Ishikawa (cell line): ENCODE measurements around the gene DGKD.

Source experiments
- CEBPB ChIP-seq: IDR thresholded peaks from 2 replicates; pipeline ENCODE4 v1.6.1; 2012
- CREB1 ChIP-seq: IDR thresholded peaks from 2 replicates; pipeline ENCODE4 v1.6.1; 2012; ENCODE audit warnings: low read depth
- EGR1 ChIP-seq: IDR thresholded peaks from 2 replicates; pipeline ENCODE4 v1.6.1; 2012
- EP300 ChIP-seq: IDR thresholded peaks from 2 replicates; pipeline ENCODE4 v1.6.1; 2012; ENCODE audit warnings: borderline replicate concordance
- FOXM1 ChIP-seq: IDR thresholded peaks from 2 replicates; pipeline ENCODE4 v1.6.1; 2012; ENCODE audit warnings: low read depth, borderline replicate concordance
- MAX ChIP-seq: IDR thresholded peaks from 2 replicates; pipeline ENCODE4 v1.6.1; 2012
- NFIC ChIP-seq: IDR thresholded peaks from 2 replicates; pipeline ENCODE4 v1.6.1; 2012
- RAD21 ChIP-seq: IDR thresholded peaks from 2 replicates; pipeline ENCODE4 v1.6.1; 2012; ENCODE audit warnings: low read depth
- TAF1 ChIP-seq: IDR thresholded peaks from 2 replicates; pipeline ENCODE4 v1.6.1; 2012; ENCODE audit warnings: low read depth, mild to moderate bottlenecking
- TCF12 ChIP-seq: IDR thresholded peaks from 2 replicates; pipeline ENCODE4 v1.6.1; 2012; ENCODE audit warnings: low read depth
- TEAD4 ChIP-seq: IDR thresholded peaks from 2 replicates; pipeline ENCODE4 v1.6.1; 2012
- YY1 ChIP-seq: IDR thresholded peaks from 2 replicates; pipeline ENCODE4 v1.6.1; 2012; ENCODE audit warnings: low read depth
- ZBTB7A ChIP-seq: IDR thresholded peaks from 2 replicates; pipeline ENCODE4 v1.6.1; 2012; ENCODE audit warnings: low read depth
- TF ChIP-seq, protein P1 (sequence below): IDR thresholded peaks from 2 replicates; pipeline ENCODE4 v1.6.1; 2012
- TF ChIP-seq, protein P2 (sequence below): IDR thresholded peaks from 2 replicates; pipeline ENCODE4 v1.6.1; 2012; ENCODE audit warnings: low read depth, mild to moderate bottlenecking

DGKD gene

DNA sequence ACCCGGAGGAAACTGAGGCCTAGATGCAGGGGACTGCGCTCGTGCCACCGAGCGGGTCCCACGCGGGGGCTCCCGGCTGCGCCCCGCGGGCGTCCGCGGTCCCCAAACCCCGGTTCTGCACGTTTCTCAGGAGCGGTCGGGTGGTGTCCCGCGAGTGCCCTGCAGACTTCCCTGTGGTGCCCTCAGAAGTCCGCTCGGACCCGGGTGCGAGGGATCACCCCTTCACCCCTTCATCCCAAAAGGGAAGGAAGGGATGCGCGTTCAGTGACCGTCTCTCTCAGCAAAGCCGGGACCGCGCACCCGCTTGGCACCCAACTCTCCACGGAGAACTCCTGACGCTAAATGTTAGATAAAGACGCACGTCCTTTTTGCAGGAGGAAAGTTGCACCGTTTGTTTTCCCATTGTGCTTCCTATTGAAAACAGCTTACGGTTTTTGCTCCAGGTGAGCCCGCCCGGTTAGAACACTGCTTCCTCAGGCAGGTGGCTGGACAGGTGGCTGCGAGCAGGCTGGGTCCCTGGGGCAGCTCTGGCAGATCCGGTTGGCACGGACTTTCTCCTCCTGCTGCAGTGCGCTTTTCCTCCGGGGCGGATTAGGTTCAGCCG, 779 bp downstream of the DGKD start:
- TF ChIP-seq YY1 = no peak
- TF ChIP-seq ZBTB7A = 0 out of 2 replicates have a peak, but pooled peaks have one; percentile 4
- TF ChIP-seq, protein P1, sequence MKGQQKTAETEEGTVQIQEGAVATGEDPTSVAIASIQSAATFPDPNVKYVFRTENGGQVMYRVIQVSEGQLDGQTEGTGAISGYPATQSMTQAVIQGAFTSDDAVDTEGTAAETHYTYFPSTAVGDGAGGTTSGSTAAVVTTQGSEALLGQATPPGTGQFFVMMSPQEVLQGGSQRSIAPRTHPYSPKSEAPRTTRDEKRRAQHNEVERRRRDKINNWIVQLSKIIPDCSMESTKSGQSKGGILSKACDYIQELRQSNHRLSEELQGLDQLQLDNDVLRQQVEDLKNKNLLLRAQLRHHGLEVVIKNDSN = no peak
- no peak for TF ChIP-seq EGR1

DNA sequence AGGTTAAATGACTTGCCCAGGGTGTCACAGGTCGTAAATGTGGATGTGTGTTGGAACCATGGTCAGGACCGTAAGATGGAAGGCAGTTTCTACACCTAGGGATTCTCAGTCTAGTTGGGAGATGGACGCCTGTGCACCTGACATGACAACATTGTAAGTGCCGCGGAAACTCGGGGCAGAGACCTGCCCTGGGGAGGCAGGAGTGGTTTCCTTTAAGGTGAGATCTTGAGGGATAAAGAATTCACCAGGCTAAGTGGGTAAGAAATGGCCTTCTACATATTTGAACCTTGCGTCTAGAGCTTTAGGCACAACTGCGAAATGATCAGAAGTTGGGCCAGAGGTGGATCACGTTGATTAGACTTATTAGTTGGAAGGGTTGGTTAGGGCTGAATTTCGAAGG, 1.6 kb downstream of the DGKD start:
- TF ChIP-seq MAX (no peak), TCF12 (no peak)

DNA sequence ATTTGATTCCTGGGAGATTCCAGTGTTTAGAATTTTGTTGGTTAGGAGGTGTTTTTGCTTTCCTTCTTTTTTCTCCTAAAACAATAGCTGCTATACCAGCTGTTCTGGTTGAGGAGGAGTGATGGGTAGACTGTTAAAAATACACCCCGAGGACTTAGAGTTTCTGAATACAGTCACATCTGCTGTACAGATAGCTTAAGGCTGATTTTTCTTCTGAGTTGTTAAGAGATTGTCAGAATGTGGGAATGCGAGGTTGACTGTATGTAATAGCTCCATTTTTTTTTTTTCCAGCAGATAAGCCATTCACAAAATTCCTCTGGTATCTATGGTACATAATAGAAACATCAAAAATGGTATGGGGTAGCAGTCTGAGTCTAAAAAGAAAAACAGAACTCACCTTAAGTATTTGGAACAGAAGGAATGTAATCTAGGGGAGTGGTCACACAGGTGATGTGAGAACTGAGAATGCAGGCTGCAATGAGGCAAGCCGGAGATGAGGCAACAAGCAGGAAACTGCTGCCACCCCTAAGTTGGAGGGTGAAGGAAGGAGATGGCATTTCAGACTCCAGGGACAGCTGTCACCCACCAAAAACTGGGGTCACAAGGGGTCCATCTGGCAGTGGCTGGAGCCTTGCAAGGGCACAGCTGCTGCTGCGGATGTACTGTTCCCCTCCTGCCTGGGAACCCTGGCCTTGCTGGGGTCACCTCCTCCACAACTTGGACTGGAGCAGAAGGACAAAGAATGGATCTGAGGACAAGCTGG, 2.4 kb downstream of the DGKD start:
- TF ChIP-seq, protein P2, sequence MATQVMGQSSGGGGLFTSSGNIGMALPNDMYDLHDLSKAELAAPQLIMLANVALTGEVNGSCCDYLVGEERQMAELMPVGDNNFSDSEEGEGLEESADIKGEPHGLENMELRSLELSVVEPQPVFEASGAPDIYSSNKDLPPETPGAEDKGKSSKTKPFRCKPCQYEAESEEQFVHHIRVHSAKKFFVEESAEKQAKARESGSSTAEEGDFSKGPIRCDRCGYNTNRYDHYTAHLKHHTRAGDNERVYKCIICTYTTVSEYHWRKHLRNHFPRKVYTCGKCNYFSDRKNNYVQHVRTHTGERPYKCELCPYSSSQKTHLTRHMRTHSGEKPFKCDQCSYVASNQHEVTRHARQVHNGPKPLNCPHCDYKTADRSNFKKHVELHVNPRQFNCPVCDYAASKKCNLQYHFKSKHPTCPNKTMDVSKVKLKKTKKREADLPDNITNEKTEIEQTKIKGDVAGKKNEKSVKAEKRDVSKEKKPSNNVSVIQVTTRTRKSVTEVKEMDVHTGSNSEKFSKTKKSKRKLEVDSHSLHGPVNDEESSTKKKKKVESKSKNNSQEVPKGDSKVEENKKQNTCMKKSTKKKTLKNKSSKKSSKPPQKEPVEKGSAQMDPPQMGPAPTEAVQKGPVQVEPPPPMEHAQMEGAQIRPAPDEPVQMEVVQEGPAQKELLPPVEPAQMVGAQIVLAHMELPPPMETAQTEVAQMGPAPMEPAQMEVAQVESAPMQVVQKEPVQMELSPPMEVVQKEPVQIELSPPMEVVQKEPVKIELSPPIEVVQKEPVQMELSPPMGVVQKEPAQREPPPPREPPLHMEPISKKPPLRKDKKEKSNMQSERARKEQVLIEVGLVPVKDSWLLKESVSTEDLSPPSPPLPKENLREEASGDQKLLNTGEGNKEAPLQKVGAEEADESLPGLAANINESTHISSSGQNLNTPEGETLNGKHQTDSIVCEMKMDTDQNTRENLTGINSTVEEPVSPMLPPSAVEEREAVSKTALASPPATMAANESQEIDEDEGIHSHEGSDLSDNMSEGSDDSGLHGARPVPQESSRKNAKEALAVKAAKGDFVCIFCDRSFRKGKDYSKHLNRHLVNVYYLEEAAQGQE = no peak
- TF ChIP-seq FOXM1 (no peak), TEAD4 (no peak), TCF12 (no peak), CEBPB (no peak), EGR1 (no peak), YY1 (no peak), MAX (no peak), TAF1 (no peak), NFIC (no peak)

- TF ChIP-seq, protein P1 = no peak
- TF ChIP-seq RAD21 (no peak), TEAD4 (no peak), EP300 (no peak), CREB1 (no peak), TAF1 (no peak), MAX (no peak), TCF12 (no peak), NFIC (no peak), FOXM1 (no peak), ZBTB7A (no peak), YY1 (no peak), CEBPB (no peak), EGR1 (no peak)
- TF ChIP-seq, protein P2 = no peak
Observed at GRCh38 chr2:233358335-233358734, 4.0 kb downstream of the DGKD start.

- TF ChIP-seq FOXM1 = no peak
Observed at GRCh38 chr2:233358947-233359346, 4.7 kb downstream of the DGKD start.

- no peak for TF ChIP-seq CEBPB
- TF ChIP-seq EP300 = no peak
- no peak for TF ChIP-seq CREB1
- no peak for TF ChIP-seq TAF1
- no peak for TF ChIP-seq ZBTB7A
- TF ChIP-seq TCF12 = no peak
- no peak for TF ChIP-seq YY1
- TF ChIP-seq MAX = no peak
- TF ChIP-seq, protein P2 = no peak
- no peak for TF ChIP-seq TEAD4
- TF ChIP-seq FOXM1 = no peak
- no peak for TF ChIP-seq NFIC
- no peak for TF ChIP-seq EGR1
- TF ChIP-seq RAD21 = no peak
- TF ChIP-seq, protein P1 = no peak
Observed at GRCh38 chr2:233359823-233360222, 5.5 kb downstream of the DGKD start.
